ENCODE data around the gene TSC22D2.
A peak's percentile ranks its signal among the peaks of the same experiment; 100 is the strongest.

The TSC22D2 gene

GRCh38 chr3:150370999-150371398, 37.1 kb upstream of the TSC22D2 start:
- H3K9me3 ChIP-seq (ENCODE audit: insufficient read depth, low read length), result no peaks in the 10 kb centered on the region
- H3K4me1 ChIP-seq (ENCODE audit: low read length), result peaks cover 8% of the 10 kb centered on the region
- peak overlapping the region; percentile 67; the same call in 1 of the 2 replicates for H2AFZ ChIP-seq (ENCODE audit: low read depth, low read length)
- no peaks in the 10 kb centered on the region for H3K36me3 ChIP-seq (replicated peaks; ENCODE audit: low read depth, low read length)
- no peaks in the 10 kb centered on the region for H3K27me3 ChIP-seq (ENCODE audit: low read depth, low read length)
- H3K79me2 ChIP-seq (ENCODE audit: low read length), result no peaks in the 10 kb centered on the region
- no peak overlapping the region for H3K4me3 ChIP-seq (ENCODE audit: low read length)
- TF ChIP-seq, protein P1, sequence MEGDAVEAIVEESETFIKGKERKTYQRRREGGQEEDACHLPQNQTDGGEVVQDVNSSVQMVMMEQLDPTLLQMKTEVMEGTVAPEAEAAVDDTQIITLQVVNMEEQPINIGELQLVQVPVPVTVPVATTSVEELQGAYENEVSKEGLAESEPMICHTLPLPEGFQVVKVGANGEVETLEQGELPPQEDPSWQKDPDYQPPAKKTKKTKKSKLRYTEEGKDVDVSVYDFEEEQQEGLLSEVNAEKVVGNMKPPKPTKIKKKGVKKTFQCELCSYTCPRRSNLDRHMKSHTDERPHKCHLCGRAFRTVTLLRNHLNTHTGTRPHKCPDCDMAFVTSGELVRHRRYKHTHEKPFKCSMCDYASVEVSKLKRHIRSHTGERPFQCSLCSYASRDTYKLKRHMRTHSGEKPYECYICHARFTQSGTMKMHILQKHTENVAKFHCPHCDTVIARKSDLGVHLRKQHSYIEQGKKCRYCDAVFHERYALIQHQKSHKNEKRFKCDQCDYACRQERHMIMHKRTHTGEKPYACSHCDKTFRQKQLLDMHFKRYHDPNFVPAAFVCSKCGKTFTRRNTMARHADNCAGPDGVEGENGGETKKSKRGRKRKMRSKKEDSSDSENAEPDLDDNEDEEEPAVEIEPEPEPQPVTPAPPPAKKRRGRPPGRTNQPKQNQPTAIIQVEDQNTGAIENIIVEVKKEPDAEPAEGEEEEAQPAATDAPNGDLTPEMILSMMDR (IDR thresholded peaks at IDR 0.05; ENCODE audit: low read depth, low read length), result no peak
- no peak for TF ChIP-seq EZH2phosphoT487 (IDR thresholded peaks at IDR 0.05; ENCODE audit: low read depth)
- no peaks in the 10 kb centered on the region for H4K20me1 ChIP-seq (ENCODE audit: insufficient read depth, low read length)
- no peak overlapping the region for H3K27ac ChIP-seq (ENCODE audit: low read length)
- no peak overlapping the region for H3K4me2 ChIP-seq (ENCODE audit: low read length)
- no peak overlapping the region for H3K9ac ChIP-seq (ENCODE audit: low read length)

- no peak overlapping the region for H3K4me3 ChIP-seq (ENCODE audit: low read length)
- no peak overlapping the region for H2AFZ ChIP-seq (ENCODE audit: low read depth, low read length)
- no peak overlapping the region for H3K27ac ChIP-seq (ENCODE audit: low read length)
- no peak overlapping the region for H3K9ac ChIP-seq (ENCODE audit: low read length)
- no peaks in the 10 kb centered on the region for H4K20me1 ChIP-seq (ENCODE audit: insufficient read depth, low read length)
- TF ChIP-seq, protein P1 (IDR thresholded peaks at IDR 0.05; ENCODE audit: low read depth, low read length), result no peak
- TF ChIP-seq EZH2phosphoT487 (IDR thresholded peaks at IDR 0.05; ENCODE audit: low read depth), result no peak
- peaks cover 8% of the 10 kb centered on the region for H3K4me1 ChIP-seq (ENCODE audit: low read length)
- H3K4me2 ChIP-seq (ENCODE audit: low read length), result no peak overlapping the region
- no peaks in the 10 kb centered on the region for H3K79me2 ChIP-seq (ENCODE audit: low read length)
- H3K9me3 ChIP-seq (ENCODE audit: insufficient read depth, low read length), result no peaks in the 10 kb centered on the region
- H3K36me3 ChIP-seq (replicated peaks; ENCODE audit: low read depth, low read length), result no peaks in the 10 kb centered on the region
- H3K27me3 ChIP-seq (ENCODE audit: low read depth, low read length), result no peaks in the 10 kb centered on the region
Measured at GRCh38 chr3:150371741-150372254, 36.3 kb upstream of the TSC22D2 start.

DNA sequence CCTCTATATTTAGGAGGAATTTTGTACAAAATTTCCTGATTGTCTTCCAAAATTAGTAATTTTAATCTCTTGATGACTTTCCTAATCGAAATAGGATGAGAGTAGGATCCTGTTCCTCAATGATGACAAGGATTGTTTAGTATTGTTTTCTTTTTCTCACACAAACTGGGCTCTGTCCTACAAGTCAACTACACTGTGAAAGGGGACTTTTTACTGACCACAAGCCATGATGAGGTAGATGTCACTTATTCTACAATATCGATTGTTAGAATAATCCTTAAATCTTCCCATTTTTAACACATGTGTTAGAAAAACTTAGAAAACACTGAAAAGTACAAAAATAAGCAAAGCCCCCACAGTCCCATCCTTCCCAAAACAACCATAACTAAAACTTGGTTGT, 35.8 kb upstream of the TSC22D2 start:
- H4K20me1 ChIP-seq (ENCODE audit: insufficient read depth, low read length), result no peaks in the 10 kb centered on the region
- no peak overlapping the region for H3K4me3 ChIP-seq (ENCODE audit: low read length)
- H3K9ac ChIP-seq (ENCODE audit: low read length), result no peak overlapping the region
- no peak overlapping the region for H3K27ac ChIP-seq (ENCODE audit: low read length)
- H3K27me3 ChIP-seq (ENCODE audit: low read depth, low read length), result no peaks in the 10 kb centered on the region
- H3K9me3 ChIP-seq (ENCODE audit: insufficient read depth, low read length), result no peaks in the 10 kb centered on the region
- peaks cover 8% of the 10 kb centered on the region for H3K4me1 ChIP-seq (ENCODE audit: low read length)
- H3K4me2 ChIP-seq (ENCODE audit: low read length), result no peak overlapping the region
- H3K79me2 ChIP-seq (ENCODE audit: low read length), result no peaks in the 10 kb centered on the region
- H3K36me3 ChIP-seq (replicated peaks; ENCODE audit: low read depth, low read length), result no peaks in the 10 kb centered on the region
- H2AFZ ChIP-seq (ENCODE audit: low read depth, low read length), result no peak overlapping the region
- TF ChIP-seq EZH2phosphoT487 (IDR thresholded peaks at IDR 0.05; ENCODE audit: low read depth), result no peak
- TF ChIP-seq, protein P1 (IDR thresholded peaks at IDR 0.05; ENCODE audit: low read depth, low read length), result no peak

DNA sequence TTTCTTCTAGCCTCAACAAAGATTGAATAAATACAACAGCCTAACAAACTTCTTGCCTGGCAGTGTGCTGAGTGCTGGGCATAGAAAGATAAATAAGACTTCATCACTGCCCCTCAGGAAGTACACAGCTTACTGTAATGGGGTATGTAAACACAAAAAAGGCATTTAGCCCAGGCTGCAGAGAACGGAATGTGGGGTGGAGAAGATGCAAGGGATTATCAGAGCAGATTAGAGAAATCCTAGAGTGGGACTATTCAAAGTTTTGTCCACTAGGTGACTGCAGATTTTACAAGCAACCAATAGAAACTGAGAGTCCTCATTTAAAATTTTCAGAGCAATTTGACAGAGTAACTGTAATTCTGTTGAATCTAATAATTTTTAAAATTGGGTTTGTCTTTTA, 35.4 kb upstream of the TSC22D2 start:
- Histone ChIP-seq H3K9ac (ENCODE audit: low read length) (no peak overlapping the region), H4K20me1 (ENCODE audit: insufficient read depth, low read length) (no peaks in the 10 kb centered on the region), H2AFZ (ENCODE audit: low read depth, low read length) (no peak overlapping the region), H3K36me3 (replicated peaks; ENCODE audit: low read depth, low read length) (no peaks in the 10 kb centered on the region), H3K4me1 (ENCODE audit: low read length) (peaks cover 8% of the 10 kb centered on the region), H3K4me2 (ENCODE audit: low read length) (no peak overlapping the region), H3K79me2 (ENCODE audit: low read length) (no peaks in the 10 kb centered on the region), H3K27ac (ENCODE audit: low read length) (no peak overlapping the region), H3K4me3 (ENCODE audit: low read length) (no peak overlapping the region), H3K27me3 (ENCODE audit: low read depth, low read length) (no peaks in the 10 kb centered on the region), H3K9me3 (ENCODE audit: insufficient read depth, low read length) (no peaks in the 10 kb centered on the region)
- TF ChIP-seq EZH2phosphoT487 (IDR thresholded peaks at IDR 0.05; ENCODE audit: low read depth), result no peak
- TF ChIP-seq, protein P1 (IDR thresholded peaks at IDR 0.05; ENCODE audit: low read depth, low read length), result peak; percentile 7; the same call in 1 of the 2 replicates

All from OCI-LY3 (cell line).